NCI-H128 (cell line): ENCODE data around the gene ALLC.
A peak's percentile ranks its signal among the peaks of the same experiment; 100 is the strongest.

Experiments used
- DNase-seq: peaks from one replicate; lab custom pipeline; 2025; ENCODE audit not compliant: unreplicated experiment; lab: John Stamatoyannopoulos, UW

The ALLC gene

GRCh38 chr2:3639015-3639630, 18.9 kb upstream of the ALLC start:
- no peak for DNase-seq

GRCh38 chr2:3639653-3640052, 18.3 kb upstream of the ALLC start:
- no peak for DNase-seq

GRCh38 chr2:3641181-3641580, 16.8 kb upstream of the ALLC start:
- DNase-seq, result no peak

- DNase-seq, result no peak
These were observed 16.1 kb upstream of the ALLC start for GRCh38 chr2:3641841-3642421.

GRCh38 chr2:3642521-3643215, 15.3 kb upstream of the ALLC start:
- no peak for DNase-seq

GRCh38 chr2:3643371-3644245, 14.4 kb upstream of the ALLC start:
- no peak for DNase-seq

GRCh38 chr2:3644246-3644525, 13.8 kb upstream of the ALLC start:
- DNase-seq, result no peak

- no peak for DNase-seq
These were observed 13.0 kb upstream of the ALLC start for GRCh38 chr2:3644891-3645605.

GRCh38 chr2:3645745-3646389, 12.1 kb upstream of the ALLC start:
- DNase-seq, result no peak

GRCh38 chr2:3646446-3646845, 11.6 kb upstream of the ALLC start:
- DNase-seq, result no peak

GRCh38 chr2:3647246-3647645, 10.8 kb upstream of the ALLC start:
- DNase-seq, result no peak

GRCh38 chr2:3647831-3648651, 10.0 kb upstream of the ALLC start:
- DNase-seq, result no peak

GRCh38 chr2:3648652-3649177, 9.3 kb upstream of the ALLC start:
- DNase-seq, result no peak

- DNase-seq, result no peak
These were observed 8.4 kb upstream of the ALLC start for GRCh38 chr2:3649581-3649980.

- DNase-seq, result no peak
These were observed 7.7 kb upstream of the ALLC start for GRCh38 chr2:3650140-3650920.

GRCh38 chr2:3651691-3652648, 6.0 kb upstream of the ALLC start:
- DNase-seq, result peak; percentile 80

GRCh38 chr2:3652896-3653625, 4.9 kb upstream of the ALLC start:
- DNase-seq, result no peak
